HG03457 (cell line): ENCODE data around the gene GRIFIN.

ENCODE experiments used
- ATAC-seq: cut with Tn5 transposase; IDR thresholded peaks from one replicate; pipeline ENCODE4 v1.9.1; 2021; ENCODE audit warnings: moderate number of reproducible peaks; ENCODE audit not compliant: unreplicated experiment

The GRIFIN gene

GRCh38 chr7:2513702-2514101, 37.5 kb upstream of the GRIFIN start:
- no peak for ATAC-seq

- ATAC-seq = no peak
Measured at GRCh38 chr7:2512713-2513112, 36.5 kb upstream of the GRIFIN start.

- ATAC-seq = no peak
Measured at GRCh38 chr7:2512179-2512661, 36.0 kb upstream of the GRIFIN start.

GRCh38 chr7:2511769-2512168, 35.6 kb upstream of the GRIFIN start:
- no peak for ATAC-seq

GRCh38 chr7:2510909-2511768, 34.9 kb upstream of the GRIFIN start:
- ATAC-seq = no peak

- ATAC-seq = no peak
Measured at GRCh38 chr7:2510130-2510776, 34.1 kb upstream of the GRIFIN start.

- ATAC-seq = no peak
Measured at GRCh38 chr7:2509298-2509906, 33.2 kb upstream of the GRIFIN start.

- no peak for ATAC-seq
Measured at GRCh38 chr7:2508327-2509215, 32.4 kb upstream of the GRIFIN start.

GRCh38 chr7:2507917-2508306, 31.7 kb upstream of the GRIFIN start:
- no peak for ATAC-seq

GRCh38 chr7:2507208-2507916, 31.2 kb upstream of the GRIFIN start:
- ATAC-seq = no peak

- ATAC-seq = no peak
Measured at GRCh38 chr7:2505401-2505800, 29.2 kb upstream of the GRIFIN start.

- no peak for ATAC-seq
Measured at GRCh38 chr7:2504889-2505375, 28.7 kb upstream of the GRIFIN start.

- ATAC-seq = no peak
Measured at GRCh38 chr7:2504128-2504888, 28.1 kb upstream of the GRIFIN start.

- no peak for ATAC-seq
Measured at GRCh38 chr7:2503056-2503941, 27.1 kb upstream of the GRIFIN start.

GRCh38 chr7:2502647-2502966, 26.4 kb upstream of the GRIFIN start:
- ATAC-seq = no peak

- no peak for ATAC-seq
Measured at GRCh38 chr7:2501947-2502646, 25.9 kb upstream of the GRIFIN start.

- ATAC-seq = no peak
Measured at GRCh38 chr7:2500701-2501100, 24.5 kb upstream of the GRIFIN start.
